ENCODE results near the gene CBR3.

The CBR3 gene

GRCh38 chr21:36185523-36185922 is 50.6 kb downstream of the CBR3 start:
- DNase-seq (ENCODE audit: low spot score): no peak

DNA sequence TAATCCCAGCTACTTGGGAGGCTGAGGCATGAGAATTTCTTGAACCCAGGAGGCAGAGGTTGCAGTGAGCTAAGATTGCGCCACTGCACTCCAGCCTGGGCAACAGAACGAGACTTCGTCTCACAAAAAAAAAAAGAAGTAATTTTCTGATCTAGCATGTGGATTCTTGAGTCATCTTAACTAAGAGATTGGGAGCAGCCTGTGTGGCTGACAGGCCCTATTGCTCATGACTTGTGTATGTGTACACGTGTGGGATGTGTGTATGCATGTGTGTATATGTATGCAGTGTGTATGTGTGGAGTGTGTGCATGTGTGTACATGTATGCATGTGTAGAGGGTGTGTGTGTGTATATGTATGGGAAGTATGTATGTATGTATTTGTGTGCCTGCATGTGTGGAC is 51.2 kb downstream of the CBR3 start:
- DNase-seq (ENCODE audit: low spot score): no peak

GRCh38 chr21:36186506-36187399 is 51.9 kb downstream of the CBR3 start:
- DNase-seq (ENCODE audit: low spot score): no peak

- DNase-seq (ENCODE audit: low spot score): no peak
Measured at GRCh38 chr21:36188081-36188681, 53.3 kb downstream of the CBR3 start.

- no peak for DNase-seq (ENCODE audit: low spot score)
Measured at GRCh38 chr21:36188937-36189336, 54.1 kb downstream of the CBR3 start.

- no peak for DNase-seq (ENCODE audit: low spot score)
Measured at GRCh38 chr21:36190736-36191135, 55.9 kb downstream of the CBR3 start.

DNA sequence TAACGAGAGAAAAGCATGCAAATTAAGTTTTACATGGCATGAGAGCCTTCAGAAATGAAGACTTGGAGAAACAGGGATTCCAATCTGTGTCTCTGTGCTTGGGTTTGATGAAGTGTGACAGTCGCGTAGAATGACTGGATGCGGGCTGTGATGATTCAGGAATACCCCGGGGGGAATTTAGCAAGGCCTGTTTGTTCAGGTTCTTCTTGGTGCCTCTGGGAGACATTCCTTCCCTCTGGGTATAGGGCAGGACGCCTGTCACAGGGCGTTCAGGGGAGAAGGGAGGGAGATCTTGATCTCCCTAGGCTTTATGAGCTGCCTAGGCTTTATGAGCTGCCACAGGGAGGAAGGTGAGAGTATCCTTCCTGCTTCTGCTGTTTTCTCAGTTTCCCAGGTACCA is 58.3 kb downstream of the CBR3 start:
- DNase-seq (ENCODE audit: low spot score): no peak

DNA sequence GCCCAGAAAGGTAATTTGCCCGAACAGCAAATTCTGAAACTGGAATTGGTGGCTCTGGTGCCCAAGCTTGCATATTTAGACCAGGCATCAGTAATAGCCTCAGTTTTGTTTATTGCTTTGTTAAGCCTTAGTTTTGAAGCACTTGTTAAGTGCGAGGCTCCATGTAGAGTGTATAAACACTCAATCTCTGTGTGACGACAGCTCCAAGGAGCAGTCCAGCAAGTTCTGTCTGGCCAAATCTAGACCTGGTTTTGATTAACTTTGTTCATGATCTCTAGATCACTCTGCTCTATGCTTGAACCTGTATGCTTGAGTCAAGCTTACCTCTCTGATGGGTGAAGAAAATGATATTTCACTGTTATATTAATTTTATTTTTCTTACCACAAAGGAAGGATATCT is 59.1 kb downstream of the CBR3 start:
- no peak for DNase-seq (ENCODE audit: low spot score)

GRCh38 chr21:36195613-36196012 is 60.7 kb downstream of the CBR3 start:
- no peak for DNase-seq (ENCODE audit: low spot score)
